HEK293 (cell line): Measurements from ENCODE around the gene NANOS3.

ENCODE experiments used
- GLI4 ChIP-seq: fragments of 450-650 bp; formaldehyde crosslinking; IDR thresholded peaks from 2 replicates; pipeline ENCODE4 v1.5.1; 2016; ENCODE audit warnings: missing biosample characterization, missing genetic modification characterization
- MEIS1 ChIP-seq: sonication (generic); formaldehyde crosslinking; IDR thresholded peaks from 2 replicates; pipeline ENCODE4 v1.8.1; 2022; ENCODE audit warnings: missing genetic modification reagents, mild to moderate bottlenecking, borderline replicate concordance
- SP7 ChIP-seq: fragments of 450-650 bp; formaldehyde crosslinking; IDR thresholded peaks from 2 replicates; pipeline ENCODE4 v1.5.1; 2016; ENCODE audit warnings: missing biosample characterization, missing genetic modification characterization
- TCF7L2 ChIP-seq: IDR thresholded peaks from 2 replicates; pipeline ENCODE4 v1.6.1; 2011; ENCODE audit warnings: low read depth, mild to moderate bottlenecking, inconsistent platforms, low read length, moderate library complexity, borderline replicate concordance
- TRIM28 ChIP-seq: IDR thresholded peaks from 2 replicates; pipeline ENCODE4 v1.6.1; 2011; ENCODE audit warnings: low read length, control low read depth, borderline replicate concordance
- YY2 ChIP-seq: fragments of 450-650 bp; formaldehyde crosslinking; IDR thresholded peaks from 2 replicates; pipeline ENCODE4 v1.5.1; 2016; ENCODE audit warnings: missing biosample characterization, missing genetic modification characterization
- ZBTB17 ChIP-seq: fragments of 450-650 bp; formaldehyde crosslinking; IDR thresholded peaks from 2 replicates; pipeline ENCODE4 v1.5.1; 2016; ENCODE audit warnings: missing biosample characterization, missing genetic modification characterization
- ZFHX2 ChIP-seq: fragments of 450-650 bp; formaldehyde crosslinking; conservative IDR thresholded peaks from 2 replicates; pipeline ENCODE4 v1.5.1; 2016; ENCODE audit warnings: missing biosample characterization, missing genetic modification characterization
- ZNF133 ChIP-seq: fragments of 450-650 bp; formaldehyde crosslinking; IDR thresholded peaks from 2 replicates; pipeline ENCODE4 v1.5.1; 2016; ENCODE audit warnings: missing biosample characterization, missing genetic modification characterization
- ZNF157 ChIP-seq: fragments of 450-650 bp; formaldehyde crosslinking; IDR thresholded peaks from 2 replicates; pipeline ENCODE4 v1.5.1; 2016; ENCODE audit warnings: missing biosample characterization, missing genetic modification characterization
- ZNF16 ChIP-seq: fragments of 450-650 bp; formaldehyde crosslinking; IDR thresholded peaks from 2 replicates; pipeline ENCODE4 v1.5.1; 2016; ENCODE audit warnings: low read depth, missing biosample characterization, missing genetic modification characterization
- ZNF174 ChIP-seq: fragments of 450-650 bp; formaldehyde crosslinking; IDR thresholded peaks from 2 replicates; pipeline ENCODE4 v1.5.0; 2017; ENCODE audit warnings: missing biosample characterization, mild to moderate bottlenecking, missing genetic modification characterization
- ZNF175 ChIP-seq: fragments of 450-650 bp; formaldehyde crosslinking; IDR thresholded peaks from 2 replicates; pipeline ENCODE4 v1.5.1; 2016; ENCODE audit warnings: missing biosample characterization, missing genetic modification characterization
- ZNF292 ChIP-seq: fragments of 450-650 bp; formaldehyde crosslinking; IDR thresholded peaks from 2 replicates; pipeline ENCODE4 v1.5.1; 2016; ENCODE audit warnings: low read depth, missing biosample characterization, missing genetic modification characterization, borderline replicate concordance
- ZNF324 ChIP-seq: fragments of 450-650 bp; formaldehyde crosslinking; IDR thresholded peaks from 2 replicates; pipeline ENCODE4 v1.5.1; 2016; ENCODE audit warnings: missing biosample characterization, missing genetic modification characterization
- ZNF354C ChIP-seq: fragments of 450-650 bp; formaldehyde crosslinking; IDR thresholded peaks from 2 replicates; pipeline ENCODE4 v1.5.1; 2016; ENCODE audit warnings: missing biosample characterization, missing genetic modification characterization, low read depth, borderline replicate concordance
- ZNF394 ChIP-seq: fragments of 450-650 bp; formaldehyde crosslinking; IDR thresholded peaks from 2 replicates; pipeline ENCODE4 v1.5.1; 2016; ENCODE audit warnings: missing biosample characterization, missing genetic modification characterization, mild to moderate bottlenecking, moderate library complexity, borderline replicate concordance
- ZNF416 ChIP-seq: fragments of 450-650 bp; formaldehyde crosslinking; IDR thresholded peaks from 2 replicates; pipeline ENCODE4 v1.5.1; 2016; ENCODE audit warnings: missing biosample characterization, missing genetic modification characterization
- ZNF48 ChIP-seq: fragments of 450-650 bp; formaldehyde crosslinking; IDR thresholded peaks from 2 replicates; pipeline ENCODE4 v1.5.1; 2016; ENCODE audit warnings: missing biosample characterization, missing genetic modification characterization
- ZNF510 ChIP-seq: fragments of 450-650 bp; formaldehyde crosslinking; IDR thresholded peaks from 2 replicates; pipeline ENCODE4 v1.5.1; 2018; ENCODE audit warnings: mild to moderate bottlenecking, missing genetic modification characterization, missing biosample characterization; ENCODE audit not compliant: insufficient replicate concordance
- ZNF544 ChIP-seq: fragments of 450-650 bp; formaldehyde crosslinking; IDR thresholded peaks from 2 replicates; pipeline ENCODE4 v1.5.0; 2017; ENCODE audit warnings: missing biosample characterization, missing genetic modification characterization
- ZNF548 ChIP-seq: fragments of 450-650 bp; formaldehyde crosslinking; IDR thresholded peaks from 2 replicates; pipeline ENCODE4 v1.5.1; 2016; ENCODE audit warnings: missing biosample characterization, missing genetic modification characterization
- ZNF610 ChIP-seq: fragments of 450-650 bp; formaldehyde crosslinking; IDR thresholded peaks from 2 replicates; pipeline ENCODE4 v1.5.1; 2016; ENCODE audit warnings: missing biosample characterization, missing genetic modification characterization, borderline replicate concordance
- ZNF629 ChIP-seq: fragments of 450-650 bp; formaldehyde crosslinking; IDR thresholded peaks from 2 replicates; pipeline ENCODE4 v1.5.1; 2017; ENCODE audit warnings: missing biosample characterization, missing genetic modification characterization
- ZNF785 ChIP-seq: fragments of 450-650 bp; formaldehyde crosslinking; IDR thresholded peaks from 2 replicates; pipeline ENCODE4 v1.5.1; 2016; ENCODE audit warnings: missing biosample characterization, missing genetic modification characterization
- ZNF830 ChIP-seq: fragments of 450-650 bp; IDR thresholded peaks from 2 replicates; pipeline ENCODE4 v1.5.0; 2018; ENCODE audit warnings: missing biosample characterization, missing genetic modification characterization, low read depth, mild to moderate bottlenecking, moderate library complexity
- TF ChIP-seq, protein P1 (sequence below): fragments of 450-650 bp; formaldehyde crosslinking; IDR thresholded peaks from 2 replicates; pipeline ENCODE4 v1.5.1; 2016; ENCODE audit warnings: missing biosample characterization, missing genetic modification characterization, borderline replicate concordance
- TF ChIP-seq, protein P2 (sequence below): fragments of 450-650 bp; formaldehyde crosslinking; IDR thresholded peaks from 2 replicates; pipeline ENCODE4 v1.5.1; 2016; ENCODE audit warnings: missing biosample characterization, missing genetic modification characterization
- TF ChIP-seq, protein P3 (sequence below): fragments of 450-650 bp; formaldehyde crosslinking; optimal IDR thresholded peaks from 2 replicates; pipeline ENCODE3; 2016; ENCODE audit warnings: missing biosample characterization, mild to moderate bottlenecking, missing genetic modification characterization

Gene NANOS3

DNA sequence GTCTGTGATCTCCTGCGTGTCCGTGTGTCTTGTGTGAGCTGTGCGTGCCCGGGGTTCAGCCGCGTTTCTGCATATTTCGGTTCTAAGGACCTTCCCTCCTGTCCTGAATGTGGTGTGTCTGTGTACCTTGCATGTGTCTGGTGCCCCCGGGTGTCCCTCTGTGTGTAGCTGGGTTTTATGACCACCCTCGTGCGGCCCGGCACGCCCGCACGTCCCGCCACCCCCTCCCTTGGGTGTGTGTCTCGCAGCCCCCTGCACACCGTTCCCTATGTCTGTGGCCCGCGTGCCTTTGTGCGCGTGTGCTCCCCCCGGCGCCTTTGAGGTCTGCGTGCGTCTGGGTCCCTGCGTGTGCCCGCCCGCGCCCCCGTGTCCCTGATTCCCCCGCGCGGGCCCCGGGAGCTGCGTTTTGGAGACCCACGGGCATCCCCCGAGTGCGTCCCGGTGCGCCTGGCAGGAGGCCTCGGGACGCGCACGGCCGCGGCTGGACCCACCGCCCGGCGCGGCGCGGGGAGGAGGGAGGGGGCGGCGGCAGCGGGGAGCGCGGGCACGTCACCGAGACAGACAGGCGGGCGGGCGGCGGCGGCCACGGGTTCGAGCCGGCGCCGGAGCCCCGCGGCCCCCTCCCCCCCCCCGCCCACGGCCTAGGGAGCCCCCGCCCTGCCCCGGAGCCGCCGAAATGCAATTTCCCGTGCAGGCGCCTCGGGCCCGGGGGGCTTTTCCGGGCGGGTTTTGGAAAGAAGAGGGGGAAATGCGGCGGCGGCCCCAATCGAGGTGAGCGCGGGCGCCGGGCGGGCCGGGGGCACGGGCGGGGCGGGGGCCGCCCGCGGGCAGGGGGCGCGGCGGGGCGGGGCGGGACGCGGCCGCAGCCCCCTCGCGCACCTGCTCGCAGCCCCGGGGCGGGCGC lies 12.0 kb upstream of the NANOS3 start (continued):
- TF ChIP-seq ZNF354C (tag by site-specific recombination) (no peak), ZNF830 (tag by site-specific recombination) (no peak), ZNF394 (no peak), TRIM28 (no peak), ZNF610 (tag by site-specific recombination) (no peak), TCF7L2 (no peak), ZNF174 (tag by site-specific recombination) (no peak), ZNF175 (tag by site-specific recombination) (no peak), YY2 (no peak), ZBTB17 (tag by site-specific recombination) (no peak), SP7 (tag by site-specific recombination) (0 out of 2 replicates have a peak, but pooled peaks have one; percentile 17), ZNF629 (tag by site-specific recombination) (no peak), ZNF785 (tag by site-specific recombination) (no peak), ZNF48 (no peak), ZNF292 (tag by site-specific recombination) (no peak), GLI4 (tag by site-specific recombination) (no peak), ZNF157 (no peak), ZNF510 (no peak), ZNF544 (tag by site-specific recombination) (no peak), ZNF324 (tag by site-specific recombination) (no peak), MEIS1 (CRISPR knock-in tag) (no peak), ZFHX2 (tag by site-specific recombination) (peak; percentile 64), ZNF548 (no peak), ZNF416 (tag by site-specific recombination) (no peak), ZNF133 (tag by site-specific recombination) (no peak), ZNF16 (tag by site-specific recombination) (no peak)
- TF ChIP-seq, protein P1, sequence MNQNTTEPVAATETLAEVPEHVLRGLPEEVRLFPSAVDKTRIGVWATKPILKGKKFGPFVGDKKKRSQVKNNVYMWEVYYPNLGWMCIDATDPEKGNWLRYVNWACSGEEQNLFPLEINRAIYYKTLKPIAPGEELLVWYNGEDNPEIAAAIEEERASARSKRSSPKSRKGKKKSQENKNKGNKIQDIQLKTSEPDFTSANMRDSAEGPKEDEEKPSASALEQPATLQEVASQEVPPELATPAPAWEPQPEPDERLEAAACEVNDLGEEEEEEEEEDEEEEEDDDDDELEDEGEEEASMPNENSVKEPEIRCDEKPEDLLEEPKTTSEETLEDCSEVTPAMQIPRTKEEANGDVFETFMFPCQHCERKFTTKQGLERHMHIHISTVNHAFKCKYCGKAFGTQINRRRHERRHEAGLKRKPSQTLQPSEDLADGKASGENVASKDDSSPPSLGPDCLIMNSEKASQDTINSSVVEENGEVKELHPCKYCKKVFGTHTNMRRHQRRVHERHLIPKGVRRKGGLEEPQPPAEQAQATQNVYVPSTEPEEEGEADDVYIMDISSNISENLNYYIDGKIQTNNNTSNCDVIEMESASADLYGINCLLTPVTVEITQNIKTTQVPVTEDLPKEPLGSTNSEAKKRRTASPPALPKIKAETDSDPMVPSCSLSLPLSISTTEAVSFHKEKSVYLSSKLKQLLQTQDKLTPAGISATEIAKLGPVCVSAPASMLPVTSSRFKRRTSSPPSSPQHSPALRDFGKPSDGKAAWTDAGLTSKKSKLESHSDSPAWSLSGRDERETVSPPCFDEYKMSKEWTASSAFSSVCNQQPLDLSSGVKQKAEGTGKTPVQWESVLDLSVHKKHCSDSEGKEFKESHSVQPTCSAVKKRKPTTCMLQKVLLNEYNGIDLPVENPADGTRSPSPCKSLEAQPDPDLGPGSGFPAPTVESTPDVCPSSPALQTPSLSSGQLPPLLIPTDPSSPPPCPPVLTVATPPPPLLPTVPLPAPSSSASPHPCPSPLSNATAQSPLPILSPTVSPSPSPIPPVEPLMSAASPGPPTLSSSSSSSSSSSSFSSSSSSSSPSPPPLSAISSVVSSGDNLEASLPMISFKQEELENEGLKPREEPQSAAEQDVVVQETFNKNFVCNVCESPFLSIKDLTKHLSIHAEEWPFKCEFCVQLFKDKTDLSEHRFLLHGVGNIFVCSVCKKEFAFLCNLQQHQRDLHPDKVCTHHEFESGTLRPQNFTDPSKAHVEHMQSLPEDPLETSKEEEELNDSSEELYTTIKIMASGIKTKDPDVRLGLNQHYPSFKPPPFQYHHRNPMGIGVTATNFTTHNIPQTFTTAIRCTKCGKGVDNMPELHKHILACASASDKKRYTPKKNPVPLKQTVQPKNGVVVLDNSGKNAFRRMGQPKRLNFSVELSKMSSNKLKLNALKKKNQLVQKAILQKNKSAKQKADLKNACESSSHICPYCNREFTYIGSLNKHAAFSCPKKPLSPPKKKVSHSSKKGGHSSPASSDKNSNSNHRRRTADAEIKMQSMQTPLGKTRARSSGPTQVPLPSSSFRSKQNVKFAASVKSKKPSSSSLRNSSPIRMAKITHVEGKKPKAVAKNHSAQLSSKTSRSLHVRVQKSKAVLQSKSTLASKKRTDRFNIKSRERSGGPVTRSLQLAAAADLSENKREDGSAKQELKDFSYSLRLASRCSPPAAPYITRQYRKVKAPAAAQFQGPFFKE (tag by site-specific recombination) = no peak
- TF ChIP-seq, protein P2, sequence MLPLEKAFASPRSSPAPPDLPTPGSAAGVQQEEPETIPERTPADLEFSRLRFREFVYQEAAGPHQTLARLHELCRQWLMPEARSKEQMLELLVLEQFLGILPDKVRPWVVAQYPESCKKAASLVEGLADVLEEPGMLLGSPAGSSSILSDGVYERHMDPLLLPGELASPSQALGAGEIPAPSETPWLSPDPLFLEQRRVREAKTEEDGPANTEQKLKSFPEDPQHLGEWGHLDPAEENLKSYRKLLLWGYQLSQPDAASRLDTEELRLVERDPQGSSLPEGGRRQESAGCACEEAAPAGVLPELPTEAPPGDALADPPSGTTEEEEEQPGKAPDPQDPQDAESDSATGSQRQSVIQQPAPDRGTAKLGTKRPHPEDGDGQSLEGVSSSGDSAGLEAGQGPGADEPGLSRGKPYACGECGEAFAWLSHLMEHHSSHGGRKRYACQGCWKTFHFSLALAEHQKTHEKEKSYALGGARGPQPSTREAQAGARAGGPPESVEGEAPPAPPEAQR = no peak
- TF ChIP-seq, protein P3, sequence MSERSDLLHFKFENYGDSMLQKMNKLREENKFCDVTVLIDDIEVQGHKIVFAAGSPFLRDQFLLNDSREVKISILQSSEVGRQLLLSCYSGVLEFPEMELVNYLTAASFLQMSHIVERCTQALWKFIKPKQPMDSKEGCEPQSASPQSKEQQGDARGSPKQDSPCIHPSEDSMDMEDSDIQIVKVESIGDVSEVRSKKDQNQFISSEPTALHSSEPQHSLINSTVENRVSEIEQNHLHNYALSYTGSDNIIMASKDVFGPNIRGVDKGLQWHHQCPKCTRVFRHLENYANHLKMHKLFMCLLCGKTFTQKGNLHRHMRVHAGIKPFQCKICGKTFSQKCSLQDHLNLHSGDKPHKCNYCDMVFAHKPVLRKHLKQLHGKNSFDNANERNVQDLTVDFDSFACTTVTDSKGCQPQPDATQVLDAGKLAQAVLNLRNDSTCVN = peak; percentile 60
